Putamen (tissue), 1 donor: Measurements from ENCODE around the gene ZBTB20.

Source experiments
- DNase-seq: peaks from one replicate; pipeline ENCODE4 v3.0.0-alpha.2; 2016; ENCODE audit warnings: low spot score

ZBTB20 gene

DNA sequence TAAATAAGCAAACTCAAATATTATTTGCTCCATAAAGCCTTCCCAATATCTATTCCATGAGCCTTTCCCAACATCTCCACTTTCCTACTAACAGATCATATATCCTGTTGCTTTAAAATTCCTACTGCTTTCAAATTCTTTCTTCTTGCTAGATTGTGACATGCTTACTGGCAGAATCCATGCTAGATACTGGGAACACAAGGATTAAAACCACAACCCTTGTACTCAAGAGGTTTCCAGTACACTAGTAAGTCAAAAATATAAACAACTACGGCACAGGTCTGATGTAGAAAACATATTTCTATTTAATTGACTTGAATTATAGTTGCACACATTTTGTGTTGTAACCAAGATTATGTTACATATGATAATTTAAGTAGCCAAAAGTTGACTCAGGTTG is 275.0 kb downstream of the ZBTB20 start:
- no peak for DNase-seq

DNA sequence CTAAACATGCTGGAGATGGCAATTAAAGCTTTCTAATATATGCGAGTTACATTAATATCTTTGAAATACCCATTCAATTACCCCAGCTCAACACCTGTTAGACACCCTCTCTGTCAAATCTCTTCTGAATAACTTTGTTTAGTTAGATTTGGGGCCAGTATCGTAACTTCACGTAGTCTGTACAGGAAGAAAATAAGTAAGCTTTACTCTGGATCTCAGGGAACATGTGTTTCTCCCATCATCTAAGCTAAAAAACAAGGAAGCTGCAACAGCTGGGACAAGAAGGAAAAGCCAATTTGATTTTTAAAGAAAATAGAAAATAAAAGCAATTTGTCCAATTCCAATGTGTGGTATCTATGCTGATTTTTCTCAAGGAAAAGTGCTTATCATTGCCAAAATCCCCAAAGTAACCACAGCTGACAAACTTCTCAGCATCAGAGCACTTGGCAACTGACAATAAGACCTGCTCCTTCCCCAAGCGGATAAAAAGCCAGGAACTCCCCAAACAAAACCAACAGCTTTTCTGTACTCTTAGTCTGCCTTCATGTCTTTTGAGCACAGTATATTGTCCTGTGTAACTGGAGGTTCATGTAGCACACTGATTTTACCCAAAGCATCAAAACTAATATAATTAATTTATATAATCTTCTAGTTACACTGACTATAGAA is 279.1 kb downstream of the ZBTB20 start:
- no peak for DNase-seq

DNA sequence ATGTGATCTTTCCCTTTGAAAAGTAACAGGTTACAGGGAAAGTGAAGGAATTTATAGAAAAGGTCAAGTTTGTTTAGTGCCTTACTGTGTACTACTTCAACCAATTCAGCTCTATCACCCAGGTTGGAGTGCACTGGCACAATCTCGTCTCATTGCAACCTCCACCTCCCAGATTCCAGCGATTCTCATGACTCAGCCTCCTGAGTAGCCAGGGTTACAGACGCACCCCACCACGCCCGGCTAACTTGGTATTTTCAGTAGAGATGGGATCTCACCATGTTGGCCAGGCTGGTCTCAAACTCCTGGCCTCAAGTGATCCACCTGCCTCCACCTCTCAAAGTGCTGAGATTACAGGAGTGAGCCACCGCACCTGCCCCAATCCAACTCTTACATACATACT is 279.7 kb downstream of the ZBTB20 start:
- DNase-seq = no peak

DNA sequence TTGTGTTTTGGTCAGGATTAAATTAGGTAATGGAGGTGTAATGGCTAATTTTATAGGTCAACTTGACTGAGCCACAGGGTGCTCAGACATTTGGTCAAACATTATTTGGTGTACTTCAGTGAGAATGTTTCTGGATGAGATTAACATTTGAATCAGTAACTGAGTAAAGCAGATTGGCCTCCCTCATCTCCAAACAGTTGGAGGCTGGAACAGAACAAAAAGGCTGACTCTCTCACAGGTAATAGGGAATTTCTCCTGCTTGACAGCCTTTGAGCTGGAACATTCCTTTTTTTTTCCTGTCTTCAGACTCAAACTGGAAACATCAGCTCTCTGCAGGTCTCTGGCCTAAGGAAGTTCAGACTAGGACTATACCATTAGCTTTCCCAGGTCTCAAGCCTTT is 280.7 kb downstream of the ZBTB20 start:
- no peak for DNase-seq

DNA sequence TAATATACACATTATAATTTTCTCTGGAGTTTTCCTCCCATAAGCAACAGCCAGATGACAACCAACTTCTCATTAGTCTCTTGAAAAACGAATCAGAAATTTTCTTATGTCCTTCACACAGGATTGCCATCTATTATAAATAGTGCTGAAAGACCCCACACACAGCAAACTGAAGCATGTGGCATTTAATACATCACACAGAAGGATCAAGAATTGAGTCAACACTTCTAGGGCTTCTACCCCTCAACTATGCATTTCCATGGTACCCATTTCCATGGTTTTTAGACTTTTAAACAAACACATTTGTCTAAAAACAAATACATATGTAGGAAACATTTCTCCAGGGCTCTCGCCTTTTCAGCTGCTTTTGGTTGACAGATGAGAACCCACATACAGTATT is 282.1 kb downstream of the ZBTB20 start:
- DNase-seq = no peak

DNA sequence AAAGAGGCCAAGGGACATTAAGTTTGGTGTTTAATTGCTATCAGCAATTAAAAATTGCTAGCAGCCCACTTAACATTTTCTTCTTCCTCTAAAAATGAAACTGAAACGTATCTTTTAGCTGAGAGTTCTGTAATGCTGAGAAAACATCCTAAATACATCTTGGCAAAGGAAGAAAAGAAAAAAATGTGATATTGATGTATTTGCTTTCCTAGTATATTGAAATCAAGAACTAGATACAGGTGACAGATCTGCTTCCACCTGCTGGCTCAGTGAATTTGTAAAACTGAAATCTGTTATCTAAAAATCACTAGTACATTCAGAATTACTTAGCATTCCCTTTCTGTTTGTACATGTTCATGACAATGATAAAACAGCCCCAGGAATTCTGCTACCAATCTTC is 283.2 kb downstream of the ZBTB20 start:
- no peak for DNase-seq

DNA sequence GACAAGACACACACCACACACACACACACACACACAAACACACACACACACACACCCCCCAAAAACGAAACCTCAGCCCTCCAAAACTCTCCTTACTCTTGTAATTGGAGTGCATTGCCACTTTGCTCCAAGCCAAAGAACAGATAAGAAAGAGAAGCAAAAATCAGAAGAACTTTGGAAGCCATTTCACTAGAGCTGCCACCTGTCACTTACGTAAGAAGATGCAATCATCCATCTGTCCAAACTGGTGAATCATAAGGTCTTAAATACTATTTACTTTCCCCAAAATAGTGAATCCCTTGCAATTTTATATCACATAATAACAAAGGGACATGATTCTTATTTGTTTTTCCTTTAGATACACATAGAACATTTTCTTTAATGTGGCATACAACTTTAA is 285.4 kb downstream of the ZBTB20 start:
- no peak for DNase-seq

DNA sequence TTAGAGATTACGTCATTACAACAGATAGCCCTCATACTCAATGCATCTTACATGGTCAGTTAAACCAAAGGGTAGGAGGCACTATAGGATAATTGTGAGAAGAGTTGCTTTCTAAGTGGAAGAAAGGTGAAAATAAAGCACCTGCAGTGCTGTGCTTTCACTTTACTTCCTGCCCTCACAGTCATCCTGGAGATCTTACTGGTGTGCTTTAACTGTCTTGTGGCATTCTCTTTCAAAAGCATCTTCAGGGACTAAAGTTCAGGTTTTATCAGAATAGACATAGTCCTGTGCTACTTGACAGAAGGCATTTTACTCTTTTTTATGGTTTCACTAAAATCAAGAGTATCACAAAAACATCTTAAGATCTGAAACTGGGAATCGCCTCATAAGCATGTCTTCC is 286.6 kb downstream of the ZBTB20 start:
- no peak for DNase-seq

DNA sequence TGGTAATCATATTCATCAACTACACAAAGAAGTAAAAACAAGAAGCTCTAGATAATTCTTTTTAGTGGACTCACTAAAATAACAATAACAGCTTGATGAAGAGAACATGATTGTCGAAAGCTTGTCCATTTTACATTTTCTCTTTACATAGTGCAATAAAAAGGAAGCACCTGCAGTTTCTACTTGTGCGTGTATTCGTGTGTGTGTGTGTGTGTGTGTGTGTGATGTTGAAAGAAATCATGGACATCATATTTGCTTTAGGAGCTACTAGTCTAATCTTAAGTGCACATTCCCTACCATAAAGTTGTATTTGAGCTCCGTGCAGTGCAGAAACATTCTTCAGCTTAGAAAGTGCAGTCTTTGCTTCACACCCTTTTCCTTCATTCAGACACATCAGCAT is 288.8 kb downstream of the ZBTB20 start:
- DNase-seq = no peak

DNA sequence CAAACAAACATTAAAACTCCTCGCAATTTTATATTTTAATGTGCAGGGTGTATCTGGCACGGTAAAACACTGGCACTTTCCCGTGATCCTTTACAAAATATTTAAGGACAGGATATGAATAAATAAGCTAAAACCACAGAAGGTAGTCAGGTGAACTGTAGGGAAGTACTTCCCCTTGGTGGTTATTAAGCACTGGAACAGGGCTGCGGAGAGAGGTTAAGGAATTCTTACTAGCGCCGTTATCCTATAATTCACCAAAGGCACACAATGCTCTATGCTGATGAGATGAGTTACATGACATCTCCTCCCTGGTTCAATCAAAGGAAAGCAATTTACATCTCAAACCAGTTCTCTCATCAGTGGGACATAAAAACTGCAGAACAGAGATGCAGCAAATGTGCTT is 289.8 kb downstream of the ZBTB20 start:
- DNase-seq = no peak

DNA sequence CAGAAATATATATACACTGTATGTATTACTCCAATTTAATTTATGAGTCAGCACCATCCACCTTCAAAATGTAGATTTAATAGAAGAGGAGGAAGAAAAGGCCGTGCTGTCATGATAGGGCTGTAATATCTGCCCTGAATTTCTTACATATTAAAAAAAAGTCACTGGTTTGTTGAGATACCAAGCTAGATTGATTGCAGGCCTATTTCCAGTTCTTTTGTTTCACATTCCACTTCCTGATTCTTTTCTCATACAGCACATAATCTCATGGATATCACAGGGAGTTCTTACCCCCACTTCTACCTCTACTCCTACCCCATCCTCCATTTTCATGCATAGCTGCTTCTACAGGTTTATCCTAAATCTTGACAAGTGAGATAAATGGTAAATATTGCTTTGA is 290.3 kb downstream of the ZBTB20 start:
- peak; percentile 68 for DNase-seq

DNA sequence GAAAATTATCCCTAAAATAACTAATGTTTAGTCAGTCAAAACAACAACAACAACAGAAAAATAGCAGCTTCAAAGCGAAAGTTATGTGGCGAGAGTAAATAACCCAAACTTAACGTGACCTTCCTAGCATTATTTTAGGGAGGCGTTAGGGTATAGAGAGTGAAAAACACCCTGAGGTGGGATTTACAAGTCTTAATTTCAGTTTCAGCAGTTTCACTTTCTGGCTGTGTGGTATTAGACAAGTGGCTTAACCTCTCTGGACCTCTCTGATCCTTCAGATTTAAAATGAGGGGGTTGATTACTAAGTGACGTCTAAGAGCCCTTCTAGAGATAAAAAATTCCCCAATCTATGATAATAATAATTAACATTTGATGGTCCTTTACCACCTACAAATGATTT is 291.2 kb downstream of the ZBTB20 start:
- DNase-seq = no peak

DNA sequence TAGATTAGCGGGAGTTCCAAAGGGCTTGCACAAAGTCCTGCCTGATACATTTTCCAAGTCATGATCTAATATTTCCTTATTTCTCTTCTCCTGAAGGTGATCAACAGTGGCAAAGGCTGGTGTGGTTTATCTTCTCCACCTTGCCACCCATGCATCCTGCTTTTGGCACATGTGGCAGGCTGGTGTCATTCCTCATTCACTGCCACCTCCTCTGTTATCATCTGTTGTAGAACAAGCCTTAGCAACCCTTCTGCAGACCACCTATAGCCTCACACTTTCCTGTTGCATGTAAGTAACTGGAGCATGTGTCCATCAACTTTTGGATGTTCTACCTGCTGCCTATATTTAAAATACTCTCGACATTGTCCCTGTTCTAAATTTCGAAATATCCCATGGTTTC is 294.1 kb downstream of the ZBTB20 start:
- DNase-seq = no peak

DNA sequence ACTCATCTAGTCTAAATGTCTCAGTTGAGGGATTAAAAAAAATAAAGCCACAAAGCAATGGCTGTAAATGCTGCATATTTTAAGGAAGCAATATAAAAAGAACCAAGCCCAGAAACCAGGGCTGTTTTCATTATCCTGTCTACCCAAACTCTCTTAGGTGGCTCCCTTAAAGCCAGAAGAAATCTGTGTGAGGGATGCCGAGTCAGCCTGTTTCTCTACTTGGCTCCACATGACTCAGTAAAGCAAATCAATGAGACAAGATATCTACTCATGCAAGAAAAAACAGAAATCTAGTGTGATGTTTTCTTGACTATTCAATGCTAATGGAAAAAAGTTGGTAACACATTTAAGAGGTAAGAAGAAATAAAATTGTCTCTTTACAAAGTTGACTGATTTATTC is 296.2 kb downstream of the ZBTB20 start:
- DNase-seq = no peak

DNA sequence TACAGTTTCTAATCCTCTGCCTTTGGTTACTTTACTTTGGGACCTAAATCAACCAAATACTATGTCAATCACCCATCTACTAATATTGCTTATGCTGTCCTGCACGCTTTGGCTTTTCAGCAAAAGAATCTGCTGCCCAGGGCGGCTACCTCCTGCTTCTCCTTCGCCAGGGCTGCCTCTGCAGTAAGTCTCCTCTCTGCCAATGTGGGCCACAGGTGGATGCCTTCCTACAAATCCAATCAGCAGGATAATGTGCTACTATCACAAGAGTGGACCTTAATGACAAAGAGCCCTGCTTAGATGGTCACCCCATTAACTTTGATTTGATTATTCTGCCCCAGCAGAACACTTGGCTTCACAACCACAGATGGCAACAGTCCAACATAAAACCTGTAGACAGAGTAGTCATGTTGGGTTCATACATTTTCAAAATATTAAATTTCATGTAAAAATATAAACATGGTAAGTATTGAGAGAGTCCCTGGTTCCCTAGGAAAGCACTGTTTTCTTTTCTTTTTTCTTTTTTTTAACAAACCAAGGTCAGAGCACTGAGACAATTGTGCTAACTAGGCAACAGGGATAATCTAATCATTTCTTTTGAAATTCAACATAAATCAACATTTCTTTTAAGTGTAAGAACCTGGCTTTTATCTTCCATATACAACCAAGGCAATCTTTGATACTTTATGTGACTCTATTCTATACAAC is 298.3 kb downstream of the ZBTB20 start:
- DNase-seq = peak; percentile 25

DNA sequence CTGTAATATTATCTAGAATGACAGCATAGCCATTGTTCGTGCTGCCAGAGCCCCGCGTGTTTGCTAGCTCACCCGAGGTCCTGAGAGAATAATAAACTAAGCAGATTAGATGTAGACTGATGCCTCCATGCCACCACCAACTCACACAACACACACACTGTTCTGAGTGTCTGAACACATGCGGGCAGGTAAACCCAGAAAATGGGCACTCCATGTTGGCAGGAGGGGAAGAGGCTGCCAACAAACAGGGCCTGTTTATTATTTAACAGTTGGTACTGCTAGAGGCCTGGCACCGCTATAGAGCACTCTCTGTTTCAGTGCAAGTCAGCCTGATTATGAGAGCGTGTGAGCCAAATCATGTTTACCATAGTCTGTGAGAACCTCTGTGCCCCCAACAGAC is 299.0 kb downstream of the ZBTB20 start:
- peak; percentile 91 for DNase-seq

DNA sequence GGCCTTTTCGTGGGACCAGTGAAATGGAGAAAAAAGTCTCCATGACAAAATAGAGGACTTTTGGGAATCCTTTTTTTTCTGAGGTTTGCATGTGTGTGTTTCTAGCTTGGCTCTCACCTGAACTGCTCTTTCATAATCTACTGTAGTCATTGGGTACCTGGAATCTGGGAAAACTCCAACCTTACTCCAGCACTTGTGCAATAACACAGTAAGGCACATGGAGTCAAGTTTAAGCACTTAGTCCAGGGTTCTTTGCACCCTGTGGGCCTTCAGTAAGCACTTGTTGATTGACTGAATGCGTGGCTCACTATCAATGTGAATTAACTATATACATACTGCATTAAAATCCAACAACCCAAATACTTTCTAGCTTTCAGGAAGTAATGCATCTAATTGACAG is 299.5 kb downstream of the ZBTB20 start:
- no peak for DNase-seq

DNA sequence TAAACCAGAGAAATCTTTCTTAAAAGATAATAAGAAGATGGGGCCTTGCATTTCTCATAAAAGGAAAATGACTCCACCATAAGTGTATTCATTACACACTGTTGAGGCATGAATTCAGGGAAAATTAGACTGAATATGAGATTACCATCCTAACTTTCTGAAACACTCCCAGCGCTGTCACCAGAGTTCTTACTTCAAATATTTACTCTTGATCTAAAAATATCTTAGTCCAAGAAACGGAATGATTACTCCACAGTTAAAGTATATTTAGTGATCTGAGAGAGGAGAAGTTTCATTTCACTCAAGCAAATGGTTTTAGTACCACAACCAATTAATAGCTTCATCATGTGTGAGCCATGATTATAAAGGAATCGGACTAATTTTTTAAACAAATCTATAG is 300.3 kb downstream of the ZBTB20 start:
- DNase-seq = no peak

DNA sequence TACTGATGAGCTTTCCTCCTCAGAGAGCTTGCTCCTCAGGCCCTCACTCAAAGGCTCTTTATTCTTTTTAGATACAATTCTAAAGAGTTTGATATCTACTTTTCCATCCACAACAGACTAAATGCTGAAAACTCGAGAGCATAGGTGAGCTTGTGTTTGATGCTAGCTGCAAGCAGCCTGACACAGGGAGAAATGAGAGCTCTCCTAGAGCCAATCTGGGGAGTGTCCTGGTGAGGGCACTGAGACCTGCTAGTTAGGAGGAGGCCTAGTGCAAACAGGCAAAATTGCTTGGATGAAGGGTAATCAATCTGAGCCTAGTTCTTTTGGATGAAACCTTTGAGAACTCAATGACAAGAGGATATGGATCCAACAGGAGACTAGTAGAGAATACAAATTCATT is 300.8 kb downstream of the ZBTB20 start:
- DNase-seq = no peak

DNA sequence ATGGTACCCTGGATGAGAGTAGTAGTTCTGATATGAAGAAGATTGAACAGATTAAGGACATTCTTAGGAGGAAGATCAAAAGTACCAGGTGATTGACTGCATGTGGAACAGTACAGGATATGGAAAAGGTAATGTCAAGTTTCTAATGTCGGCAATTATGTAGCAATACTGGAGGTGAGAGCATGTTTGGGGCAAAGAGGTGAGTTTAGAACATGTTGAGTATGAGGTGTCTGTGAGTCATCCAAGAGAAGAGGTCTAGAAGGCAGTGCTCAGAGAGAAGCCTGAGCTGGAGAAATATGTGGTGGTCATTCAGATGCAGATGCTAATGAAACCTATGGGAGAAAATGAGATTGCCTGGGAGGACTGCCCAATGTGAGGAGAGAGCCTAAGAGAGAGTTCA is 305.6 kb downstream of the ZBTB20 start:
- no peak for DNase-seq

DNA sequence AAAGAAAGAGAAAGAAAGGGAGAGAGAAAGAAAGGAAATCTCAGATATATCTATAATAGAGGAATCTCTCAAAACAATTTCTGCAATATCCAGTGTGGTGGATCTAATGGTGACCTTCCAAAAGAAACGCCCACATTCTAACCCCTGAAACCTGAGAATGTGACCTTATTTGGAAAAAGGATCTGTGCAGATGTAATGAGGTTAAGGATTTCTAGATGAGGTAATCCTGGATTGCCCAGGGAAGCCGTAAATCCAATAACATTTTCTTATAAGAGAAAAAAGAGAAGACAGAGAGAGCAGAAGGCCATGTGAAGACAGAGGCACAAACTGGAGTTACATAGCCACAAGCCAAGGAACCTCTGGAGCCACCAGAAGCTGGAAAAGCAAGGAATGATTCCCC is 307.6 kb downstream of the ZBTB20 start:
- DNase-seq = no peak

DNA sequence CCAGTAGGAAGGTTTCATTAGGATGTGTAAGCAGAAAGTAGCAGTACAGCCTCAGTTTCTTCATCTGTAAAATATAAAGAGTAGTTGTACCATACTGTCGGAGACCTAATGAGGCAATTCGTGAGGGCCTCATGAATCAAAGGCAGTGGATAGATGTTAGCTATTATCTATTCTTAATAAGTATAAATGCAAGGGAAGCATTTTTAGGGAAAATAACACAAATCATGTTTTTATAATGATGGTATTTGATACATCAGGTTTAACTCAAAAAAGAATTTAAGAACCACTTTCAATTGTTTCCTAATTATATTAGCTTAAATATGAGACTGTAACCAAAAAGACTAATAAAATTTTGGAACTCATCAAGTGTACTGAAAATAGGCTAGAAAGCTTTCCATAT is 309.1 kb downstream of the ZBTB20 start:
- no peak for DNase-seq

DNA sequence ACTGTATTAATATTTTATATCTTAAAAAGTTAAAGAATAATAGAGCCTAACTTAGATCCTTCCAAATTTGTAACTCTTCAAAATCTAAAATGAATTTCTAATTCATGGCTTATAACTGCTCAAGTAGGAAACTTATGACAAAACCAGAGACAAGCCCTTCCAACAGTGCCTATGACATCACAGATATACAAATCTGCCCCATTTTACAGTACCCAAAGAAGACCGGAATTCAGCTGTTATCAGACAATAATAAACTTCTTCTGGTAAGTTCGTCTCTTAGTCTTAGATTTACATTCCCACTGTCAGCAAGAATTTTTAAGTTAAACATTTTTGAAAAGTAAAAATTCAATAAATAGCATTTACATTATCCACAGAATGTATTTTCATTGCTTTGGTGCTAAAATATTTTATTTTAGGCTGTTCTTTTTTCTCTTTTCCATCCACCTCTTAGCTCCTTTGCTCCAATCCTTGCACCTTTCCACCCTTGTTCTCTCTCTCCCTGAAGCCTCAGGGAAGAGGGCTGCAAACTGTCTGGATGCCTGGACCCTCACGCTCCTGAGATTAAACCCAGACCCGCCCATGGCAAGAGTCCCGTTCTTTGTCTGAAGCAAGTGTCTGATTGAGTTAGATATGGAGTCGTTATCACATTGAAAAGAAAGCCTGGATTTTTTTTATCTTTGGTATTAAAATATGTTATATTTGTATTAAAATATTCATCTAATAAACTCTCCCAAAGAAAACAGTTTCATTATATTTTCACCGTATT is 312.7 kb downstream of the ZBTB20 start:
- DNase-seq = no peak
